HEK293 (cell line): ENCODE data around the gene LRFN3.
A peak's percentile ranks its signal among the peaks of the same experiment; 100 is the strongest.

Source experiments
- HOXA7 ChIP-seq: sonication (generic); formaldehyde crosslinking; IDR thresholded peaks from 2 replicates; pipeline ENCODE4 v1.8.1; 2022; ENCODE audit warnings: missing genetic modification reagents, borderline replicate concordance
- INSM2 ChIP-seq: fragments of 450-650 bp; formaldehyde crosslinking; IDR thresholded peaks from 2 replicates; pipeline ENCODE4 v1.5.1; 2016; ENCODE audit warnings: missing biosample characterization, missing genetic modification characterization
- MYNN ChIP-seq: fragments of 450-650 bp; formaldehyde crosslinking; IDR thresholded peaks from 2 replicates; pipeline ENCODE4 v1.5.1; 2016; ENCODE audit warnings: missing biosample characterization, missing genetic modification characterization, borderline replicate concordance
- PRDM1 ChIP-seq: fragments of 450-650 bp; formaldehyde crosslinking; IDR thresholded peaks from 2 replicates; pipeline ENCODE4; 2016; ENCODE audit warnings: missing biosample characterization, missing genetic modification characterization
- TRIM28 ChIP-seq: IDR thresholded peaks from 2 replicates; pipeline ENCODE4 v1.6.1; 2011; ENCODE audit warnings: low read length, control low read depth, borderline replicate concordance
- WT1 ChIP-seq: fragments of 450-650 bp; formaldehyde crosslinking; IDR thresholded peaks from 2 replicates; pipeline ENCODE4 v1.5.1; 2016; ENCODE audit warnings: missing biosample characterization, missing genetic modification characterization
- YY1 ChIP-seq: fragments of 450-650 bp; formaldehyde crosslinking; IDR thresholded peaks from 2 replicates; pipeline ENCODE4 v1.5.1; 2018; ENCODE audit warnings: missing biosample characterization, missing genetic modification characterization
- YY2 ChIP-seq: fragments of 450-650 bp; formaldehyde crosslinking; IDR thresholded peaks from 2 replicates; pipeline ENCODE4 v1.5.1; 2016; ENCODE audit warnings: missing biosample characterization, missing genetic modification characterization
- ZBTB17 ChIP-seq: fragments of 450-650 bp; formaldehyde crosslinking; IDR thresholded peaks from 2 replicates; pipeline ENCODE4 v1.5.1; 2016; ENCODE audit warnings: missing biosample characterization, missing genetic modification characterization
- ZBTB7A ChIP-seq: fragments of 450-650 bp; formaldehyde crosslinking; IDR thresholded peaks from 2 replicates; pipeline ENCODE4 v1.5.1; 2016; ENCODE audit warnings: low read depth, missing biosample characterization, missing genetic modification characterization
- ZBTB8A ChIP-seq: fragments of 450-650 bp; formaldehyde crosslinking; IDR thresholded peaks from 2 replicates; pipeline ENCODE4 v1.5.1; 2016; ENCODE audit warnings: missing biosample characterization, missing genetic modification characterization
- ZFP41 ChIP-seq: fragments of 450-650 bp; formaldehyde crosslinking; IDR thresholded peaks from 2 replicates; pipeline ENCODE4 v1.5.1; 2016; ENCODE audit warnings: missing biosample characterization, missing genetic modification characterization, borderline replicate concordance
- ZIC2 ChIP-seq: fragments of 450-650 bp; formaldehyde crosslinking; IDR thresholded peaks from 2 replicates; pipeline ENCODE4 v1.5.1; 2016; ENCODE audit warnings: missing biosample characterization, missing genetic modification characterization
- ZNF112 ChIP-seq: fragments of 450-650 bp; formaldehyde crosslinking; IDR thresholded peaks from 2 replicates; pipeline ENCODE4 v1.5.0; 2017; ENCODE audit warnings: missing biosample characterization, missing genetic modification characterization
- ZNF155 ChIP-seq: fragments of 450-650 bp; formaldehyde crosslinking; IDR thresholded peaks from 2 replicates; pipeline ENCODE4 v1.5.1; 2016; ENCODE audit warnings: missing biosample characterization, missing genetic modification characterization
- ZNF16 ChIP-seq: fragments of 450-650 bp; formaldehyde crosslinking; IDR thresholded peaks from 2 replicates; pipeline ENCODE4 v1.5.1; 2016; ENCODE audit warnings: low read depth, missing biosample characterization, missing genetic modification characterization
- ZNF174 ChIP-seq: fragments of 450-650 bp; formaldehyde crosslinking; IDR thresholded peaks from 2 replicates; pipeline ENCODE4 v1.5.0; 2017; ENCODE audit warnings: missing biosample characterization, mild to moderate bottlenecking, missing genetic modification characterization
- ZNF2 ChIP-seq: fragments of 450-650 bp; formaldehyde crosslinking; IDR thresholded peaks from 2 replicates; pipeline ENCODE4 v1.5.1; 2016; ENCODE audit warnings: missing biosample characterization, missing genetic modification characterization
- ZNF202 ChIP-seq: fragments of 450-650 bp; formaldehyde crosslinking; IDR thresholded peaks from 2 replicates; pipeline ENCODE4 v1.5.1; 2016; ENCODE audit warnings: missing biosample characterization, missing genetic modification characterization, borderline replicate concordance
- ZNF211 ChIP-seq: fragments of 450-650 bp; formaldehyde crosslinking; IDR thresholded peaks from 2 replicates; pipeline ENCODE4 v1.5.1; 2016; ENCODE audit warnings: low read depth, missing biosample characterization, missing genetic modification characterization
- ZNF223 ChIP-seq: fragments of 450-650 bp; formaldehyde crosslinking; IDR thresholded peaks from 2 replicates; pipeline ENCODE4 v1.5.1; 2016; ENCODE audit warnings: missing biosample characterization, missing genetic modification characterization
- ZNF248 ChIP-seq: fragments of 450-650 bp; formaldehyde crosslinking; IDR thresholded peaks from 2 replicates; pipeline ENCODE4 v1.5.1; 2017; ENCODE audit warnings: missing biosample characterization, missing genetic modification characterization
- ZNF423 ChIP-seq: fragments of 450-650 bp; formaldehyde crosslinking; IDR thresholded peaks from 2 replicates; pipeline ENCODE4 v1.5.1; 2016; ENCODE audit warnings: missing biosample characterization, missing genetic modification characterization
- ZNF473 ChIP-seq: fragments of 450-650 bp; formaldehyde crosslinking; IDR thresholded peaks from 2 replicates; pipeline ENCODE4 v1.5.1; 2017; ENCODE audit warnings: missing biosample characterization, missing genetic modification characterization
- ZNF530 ChIP-seq: fragments of 450-650 bp; formaldehyde crosslinking; IDR thresholded peaks from 2 replicates; pipeline ENCODE4 v1.5.1; 2016; ENCODE audit warnings: low read depth, missing biosample characterization, missing genetic modification characterization
- ZNF560 ChIP-seq: fragments of 450-650 bp; formaldehyde crosslinking; IDR thresholded peaks from 2 replicates; pipeline ENCODE4 v1.5.1; 2017; ENCODE audit warnings: missing biosample characterization, missing genetic modification characterization, borderline replicate concordance
- ZNF561 ChIP-seq: fragments of 450-650 bp; IDR thresholded peaks from 2 replicates; pipeline ENCODE4 v1.5.1; 2018; ENCODE audit warnings: missing biosample characterization, missing genetic modification characterization, borderline replicate concordance
- ZNF571 ChIP-seq: fragments of 450-650 bp; formaldehyde crosslinking; IDR thresholded peaks from 2 replicates; pipeline ENCODE4 v1.5.0; 2017; ENCODE audit warnings: missing biosample characterization, missing genetic modification characterization
- ZNF658 ChIP-seq: fragments of 450-650 bp; formaldehyde crosslinking; IDR thresholded peaks from 2 replicates; pipeline ENCODE4; 2016; ENCODE audit warnings: missing biosample characterization, missing genetic modification characterization
- ZNF707 ChIP-seq: fragments of 450-650 bp; formaldehyde crosslinking; IDR thresholded peaks from 2 replicates; pipeline ENCODE4 v1.5.1; 2016; ENCODE audit warnings: missing biosample characterization, missing genetic modification characterization
- ZNF76 ChIP-seq: fragments of 450-650 bp; formaldehyde crosslinking; IDR thresholded peaks from 2 replicates; pipeline ENCODE4; 2016; ENCODE audit warnings: low read depth, missing biosample characterization, missing genetic modification characterization, borderline replicate concordance
- ZNF777 ChIP-seq: fragments of 450-650 bp; formaldehyde crosslinking; IDR thresholded peaks from 2 replicates; pipeline ENCODE4 v1.5.1; 2017; ENCODE audit warnings: missing biosample characterization, missing genetic modification characterization, borderline replicate concordance
- ZSCAN16 ChIP-seq: fragments of 450-650 bp; formaldehyde crosslinking; IDR thresholded peaks from 2 replicates; pipeline ENCODE4 v1.5.1; 2016; ENCODE audit warnings: missing biosample characterization, missing genetic modification characterization
- TF ChIP-seq, protein P1 (sequence below): fragments of 450-650 bp; formaldehyde crosslinking; IDR thresholded peaks from 2 replicates; pipeline ENCODE4 v1.5.1; 2016; ENCODE audit warnings: missing biosample characterization, missing genetic modification characterization, low read depth
- TF ChIP-seq, protein P2 (sequence below): fragments of 450-650 bp; formaldehyde crosslinking; IDR thresholded peaks from 2 replicates; pipeline ENCODE4 v1.5.1; 2017; ENCODE audit warnings: missing biosample characterization, missing genetic modification characterization
- TF ChIP-seq, protein P3 (sequence below): fragments of 450-650 bp; formaldehyde crosslinking; IDR thresholded peaks from 2 replicates; pipeline ENCODE4 v1.5.1; 2016; ENCODE audit warnings: missing biosample characterization, missing genetic modification characterization

Gene LRFN3

DNA sequence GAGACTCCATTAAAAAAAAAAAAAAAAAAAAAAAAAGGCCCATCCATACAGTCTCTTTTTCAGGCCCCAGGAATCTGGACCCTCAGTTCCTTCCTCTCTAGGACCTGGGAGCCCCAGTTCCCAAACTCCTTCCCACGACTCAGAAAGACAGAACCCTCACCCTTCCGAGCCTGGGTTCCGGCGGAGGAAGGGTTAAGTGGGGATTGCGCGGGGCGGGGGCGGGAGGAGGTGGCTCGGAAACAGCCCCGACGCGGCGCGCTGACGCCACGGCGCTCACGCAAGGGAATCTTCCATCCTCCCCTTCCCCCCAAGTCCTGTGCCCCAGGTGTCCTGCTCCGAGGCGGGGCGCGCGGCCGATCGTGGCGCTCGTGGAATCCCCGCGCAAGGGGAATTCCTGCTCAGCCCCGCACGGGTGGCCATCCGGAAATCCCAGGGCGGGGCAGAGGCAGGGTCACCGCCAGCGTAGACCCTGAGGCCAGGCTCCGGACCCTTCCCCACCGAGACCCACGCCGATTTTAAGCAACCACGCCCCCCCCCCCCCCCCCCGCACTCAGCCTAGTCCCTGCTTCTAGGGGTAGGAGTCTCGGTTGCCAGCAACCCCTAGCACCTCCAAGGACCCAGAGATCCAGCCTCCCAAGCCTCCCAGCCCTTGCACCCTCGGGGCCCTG lies 36.5 kb upstream of the LRFN3 start (continued):
- no peak for TF ChIP-seq ZFP41 (tag by site-specific recombination)
- peak; percentile 82; the same call in 1 of the 2 replicates for TF ChIP-seq YY1 (tag by site-specific recombination)
- no peak for TF ChIP-seq ZNF202 (tag by site-specific recombination)
- TF ChIP-seq ZNF112: no peak
- TF ChIP-seq TRIM28: no peak
- TF ChIP-seq, protein P1, sequence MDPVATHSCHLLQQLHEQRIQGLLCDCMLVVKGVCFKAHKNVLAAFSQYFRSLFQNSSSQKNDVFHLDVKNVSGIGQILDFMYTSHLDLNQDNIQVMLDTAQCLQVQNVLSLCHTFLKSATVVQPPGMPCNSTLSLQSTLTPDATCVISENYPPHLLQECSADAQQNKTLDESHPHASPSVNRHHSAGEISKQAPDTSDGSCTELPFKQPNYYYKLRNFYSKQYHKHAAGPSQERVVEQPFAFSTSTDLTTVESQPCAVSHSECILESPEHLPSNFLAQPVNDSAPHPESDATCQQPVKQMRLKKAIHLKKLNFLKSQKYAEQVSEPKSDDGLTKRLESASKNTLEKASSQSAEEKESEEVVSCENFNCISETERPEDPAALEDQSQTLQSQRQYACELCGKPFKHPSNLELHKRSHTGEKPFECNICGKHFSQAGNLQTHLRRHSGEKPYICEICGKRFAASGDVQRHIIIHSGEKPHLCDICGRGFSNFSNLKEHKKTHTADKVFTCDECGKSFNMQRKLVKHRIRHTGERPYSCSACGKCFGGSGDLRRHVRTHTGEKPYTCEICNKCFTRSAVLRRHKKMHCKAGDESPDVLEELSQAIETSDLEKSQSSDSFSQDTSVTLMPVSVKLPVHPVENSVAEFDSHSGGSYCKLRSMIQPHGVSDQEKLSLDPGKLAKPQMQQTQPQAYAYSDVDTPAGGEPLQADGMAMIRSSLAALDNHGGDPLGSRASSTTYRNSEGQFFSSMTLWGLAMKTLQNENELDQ (tag by site-specific recombination): no peak
- TF ChIP-seq MYNN (tag by site-specific recombination): 0 out of 2 replicates have a peak, but pooled peaks have one; percentile 20
- no peak for TF ChIP-seq ZNF571
- TF ChIP-seq ZSCAN16 (tag by site-specific recombination): no peak
- no peak for TF ChIP-seq ZNF174
- TF ChIP-seq PRDM1 (tag by site-specific recombination): 0 out of 2 replicates have a peak, but pooled peaks have one; percentile 11
- TF ChIP-seq, protein P2, sequence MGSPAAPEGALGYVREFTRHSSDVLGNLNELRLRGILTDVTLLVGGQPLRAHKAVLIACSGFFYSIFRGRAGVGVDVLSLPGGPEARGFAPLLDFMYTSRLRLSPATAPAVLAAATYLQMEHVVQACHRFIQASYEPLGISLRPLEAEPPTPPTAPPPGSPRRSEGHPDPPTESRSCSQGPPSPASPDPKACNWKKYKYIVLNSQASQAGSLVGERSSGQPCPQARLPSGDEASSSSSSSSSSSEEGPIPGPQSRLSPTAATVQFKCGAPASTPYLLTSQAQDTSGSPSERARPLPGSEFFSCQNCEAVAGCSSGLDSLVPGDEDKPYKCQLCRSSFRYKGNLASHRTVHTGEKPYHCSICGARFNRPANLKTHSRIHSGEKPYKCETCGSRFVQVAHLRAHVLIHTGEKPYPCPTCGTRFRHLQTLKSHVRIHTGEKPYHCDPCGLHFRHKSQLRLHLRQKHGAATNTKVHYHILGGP (tag by site-specific recombination): no peak
- 0 out of 2 replicates have a peak, but pooled peaks have one; percentile 27 for TF ChIP-seq ZNF223 (tag by site-specific recombination)
- TF ChIP-seq HOXA7: no peak
- no peak for TF ChIP-seq ZNF248 (tag by site-specific recombination)
- TF ChIP-seq ZBTB17 (tag by site-specific recombination): peak; percentile 94
- no peak for TF ChIP-seq ZNF155 (tag by site-specific recombination)
- TF ChIP-seq, protein P3, sequence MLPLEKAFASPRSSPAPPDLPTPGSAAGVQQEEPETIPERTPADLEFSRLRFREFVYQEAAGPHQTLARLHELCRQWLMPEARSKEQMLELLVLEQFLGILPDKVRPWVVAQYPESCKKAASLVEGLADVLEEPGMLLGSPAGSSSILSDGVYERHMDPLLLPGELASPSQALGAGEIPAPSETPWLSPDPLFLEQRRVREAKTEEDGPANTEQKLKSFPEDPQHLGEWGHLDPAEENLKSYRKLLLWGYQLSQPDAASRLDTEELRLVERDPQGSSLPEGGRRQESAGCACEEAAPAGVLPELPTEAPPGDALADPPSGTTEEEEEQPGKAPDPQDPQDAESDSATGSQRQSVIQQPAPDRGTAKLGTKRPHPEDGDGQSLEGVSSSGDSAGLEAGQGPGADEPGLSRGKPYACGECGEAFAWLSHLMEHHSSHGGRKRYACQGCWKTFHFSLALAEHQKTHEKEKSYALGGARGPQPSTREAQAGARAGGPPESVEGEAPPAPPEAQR (tag by site-specific recombination): no peak; the same call in 1 of the 2 replicates
- peak; percentile 64; the same call in 1 of the 2 replicates for TF ChIP-seq ZNF76 (tag by site-specific recombination)
- peak; percentile 22; the same call in 1 of the 2 replicates for TF ChIP-seq ZNF423
- peak; percentile 93 for TF ChIP-seq ZNF2 (tag by site-specific recombination)
- no peak; the same call in 1 of the 2 replicates for TF ChIP-seq ZNF777 (tag by site-specific recombination)
- no peak for TF ChIP-seq ZNF16
- TF ChIP-seq ZIC2: peak; percentile 71; the same call in 1 of the 2 replicates
- no peak; the same call in 1 of the 2 replicates for TF ChIP-seq YY2 (tag by site-specific recombination)
- no peak for TF ChIP-seq ZNF473 (tag by site-specific recombination)
- TF ChIP-seq ZBTB8A: no peak; the same call in none of the 2 replicates
- peak; percentile 86 for TF ChIP-seq INSM2 (tag by site-specific recombination)
- no peak for TF ChIP-seq ZNF560
- no peak for TF ChIP-seq ZNF707 (tag by site-specific recombination)
- TF ChIP-seq ZNF211 (tag by site-specific recombination): no peak
- TF ChIP-seq ZNF561: 0 out of 2 replicates have a peak, but pooled peaks have one; percentile 73
- peak; percentile 73 for TF ChIP-seq WT1 (tag by site-specific recombination)
- peak; percentile 98 for TF ChIP-seq ZBTB7A
- TF ChIP-seq ZNF658 (tag by site-specific recombination): no peak
- TF ChIP-seq ZNF530: no peak
